Endothelial cell of umbilical vein (primary cell): ENCODE results near the gene SVEP1. TPM values are rescaled to one million over a fixed set of nuclear protein-coding genes. Genes with fewer than 3 reads are reported as not detected.

Experiments
- BruUV-seq: library from RNA; stranded (reverse); fragments of 400-500 nt; replicated peaks from 2 replicates; lab custom pipeline; 2021; lab: Mats Ljungman, UMichigan
- CTCF ChIA-PET: fragments of 300-600, 350-600 bp; sonication (Branson Sonifier 250); formaldehyde crosslinking; loops from one replicate; lab custom pipeline; 2021; ENCODE audit warnings: antibody characterized with exemption, inconsistent platforms; lab: Charles Lee
- POLR2A ChIA-PET: fragments of 300-600, 350-600 bp; sonication (Branson Sonifier 250); formaldehyde crosslinking; loops from one replicate; lab custom pipeline; 2021; ENCODE audit warnings: antibody characterized with exemption, inconsistent platforms; lab: Charles Lee
- DNase-seq: peaks from one replicate; pipeline ENCODE4 v3.0.0-alpha.2; 2011; ENCODE audit warnings: low read depth, low spot score
- FAIRE-seq: peaks from 2 replicates; lab custom pipeline; 2011; peaks lifted over from hg19 to GRCh38; lab: Jason Lieb, UNC
- H2AFZ ChIP-seq: 2 replicates; pipeline ENCODE4 v1.6.0; 2012; ENCODE audit warnings: low read depth, low read length, control low read depth, inconsistent platforms
- H3K27ac ChIP-seq: 2 replicates; pipeline ENCODE4 v1.5.1; 2011; ENCODE audit warnings: low read depth, mild to moderate bottlenecking, control low read depth, low read length, moderate library complexity; ENCODE audit not compliant: insufficient read depth
- H3K27me3 ChIP-seq, 2 experiments: 2 replicates each; pipeline versions ENCODE4 v1.6.0 to v1.6.1; 2011; ENCODE audit warnings: low read length in 2 of 2, mixed read lengths in 1 of 2; ENCODE audit not compliant: control insufficient read depth in 2 of 2, insufficient read depth in 2 of 2
- H3K36me3 ChIP-seq, 2 experiments: 2 replicates in 1 of 2; 3 replicates in 1 of 2; pipeline ENCODE4 v1.5.1; 2011; ENCODE audit warnings: low read length in 2 of 2, mild to moderate bottlenecking in 1 of 2, moderate library complexity in 1 of 2; ENCODE audit not compliant: control insufficient read depth in 2 of 2, insufficient read depth in 2 of 2; ENCODE audit errors: extremely low read depth in 1 of 2
- H3K4me1 ChIP-seq: 3 replicates; pipeline ENCODE4 v1.5.1; 2011; ENCODE audit warnings: mild to moderate bottlenecking, low read length; ENCODE audit not compliant: control insufficient read depth, insufficient read depth; ENCODE audit errors: extremely low read depth
- H3K4me2 ChIP-seq: 2 replicates; pipeline ENCODE4 v1.6.1; 2011; ENCODE audit warnings: low read length, control low read depth, mixed read lengths; ENCODE audit not compliant: insufficient read depth
- H3K4me3 ChIP-seq, 3 experiments: fragments of 200-600 bp in 1 of 3; sonication (generic), shearing (Covaris generic) in 1 of 3; replicated peaks in 1 of 3; 2 replicates each; pipeline ENCODE4 v1.5.1; 2011 to 2016; ENCODE audit warnings: control low read depth in 3 of 3, low read length in 3 of 3, mild to moderate bottlenecking in 2 of 3, inconsistent platforms in 1 of 3, low read depth in 1 of 3, moderate library complexity in 1 of 3; ENCODE audit not compliant: insufficient read depth in 1 of 3
- H3K79me2 ChIP-seq: 2 replicates; pipeline ENCODE4 v1.6.0; 2012; ENCODE audit warnings: low read length, inconsistent platforms; ENCODE audit not compliant: control insufficient read depth, insufficient read depth
- H3K9ac ChIP-seq: replicated peaks from 2 replicates; pipeline ENCODE3; 2011; ENCODE audit warnings: low read length, control low read depth; ENCODE audit not compliant: insufficient read depth; ENCODE audit errors: extremely low read depth
- H3K9me1 ChIP-seq: replicated peaks from 3 replicates; pipeline ENCODE4 v1.6.0; 2011; ENCODE audit warnings: mild to moderate bottlenecking, low read length; ENCODE audit not compliant: control insufficient read depth, insufficient read depth; ENCODE audit errors: extremely low read depth
- H3K9me3 ChIP-seq: replicated peaks from 2 replicates; pipeline ENCODE4 v1.5.1; 2012; ENCODE audit warnings: low read length, inconsistent platforms; ENCODE audit not compliant: control insufficient read depth, insufficient read depth
- H4K20me1 ChIP-seq: replicated peaks from 2 replicates; pipeline ENCODE3; 2011; ENCODE audit warnings: mild to moderate bottlenecking, low read length; ENCODE audit not compliant: control insufficient read depth, insufficient read depth; ENCODE audit errors: extremely low read depth
- EZH2 ChIP-seq: IDR thresholded peaks from 2 replicates; pipeline ENCODE4 v1.6.1; 2012; ENCODE audit warnings: borderline replicate concordance, low read depth, mild to moderate bottlenecking, moderate library complexity, low read length, inconsistent platforms; ENCODE audit not compliant: severe bottlenecking
- FOS ChIP-seq: IDR thresholded peaks from 2 replicates; pipeline ENCODE4 v1.6.1; 2011; ENCODE audit warnings: mild to moderate bottlenecking, low read length, moderate library complexity, borderline replicate concordance; ENCODE audit not compliant: insufficient read depth
- GATA2 ChIP-seq: IDR thresholded peaks from 2 replicates; pipeline ENCODE4 v1.7.0; 2011; ENCODE audit warnings: low read depth, mild to moderate bottlenecking, moderate library complexity, mixed read lengths, low read length; ENCODE audit not compliant: insufficient read length, insufficient read depth
- JUN ChIP-seq: IDR thresholded peaks from 2 replicates; pipeline ENCODE4 v1.6.1; 2011; ENCODE audit warnings: borderline replicate concordance, low read depth; ENCODE audit not compliant: insufficient read length, insufficient read depth
- MAX ChIP-seq: IDR thresholded peaks from 2 replicates; pipeline ENCODE4 v1.6.1; 2011; ENCODE audit not compliant: insufficient read depth, insufficient read length
- MYC ChIP-seq: IDR thresholded peaks from one replicate; pipeline ENCODE4 v1.6.1; 2011; ENCODE audit warnings: mild to moderate bottlenecking, low read depth, low read length
- POLR2A ChIP-seq: IDR thresholded peaks from 2 replicates; pipeline ENCODE4 v1.6.1; 2012; ENCODE audit warnings: low read depth, mild to moderate bottlenecking, control low read depth, low read length
- POLR2AphosphoS5 ChIP-seq: IDR thresholded peaks from 2 replicates; pipeline ENCODE4 v1.6.1; 2012; ENCODE audit warnings: low read depth, mild to moderate bottlenecking, control low read depth, low read length, moderate library complexity; ENCODE audit not compliant: insufficient read depth
- dilution Hi-C: fragments of 300-500 bp; cut with MboI; formaldehyde crosslinking; loops from one replicate; pipeline ENCODE4 v1.15.0; 2019; ENCODE audit warnings: low sequenced_read_pairs; ENCODE audit not compliant: extremely low pct_ligation_motif_present
- intact Hi-C: fragments of 100-400 bp; cut with micrococcal nuclease; formaldehyde crosslinking; loops from one replicate; pipeline ENCODE4 v1.10.0; 2022
- polyA plus RNA-seq, 4 experiments: library from polyadenylated mRNA; depleted of rRNA in 3 of 4; stranded (reverse) in 3 of 4; unstranded in 1 of 4; fragments of >200 nt; gene quantifications; 2 replicates each; pipeline versions ENCODE4 v1.2.1 to v1.2.3, GENCODE V29; 2011 to 2012; ENCODE audit warnings: missing spikeins in 1 of 4
- total RNA-seq: library from RNA; stranded (reverse); gene quantifications from 2 replicates; pipeline ENCODE4 v1.2.3, GENCODE V29; 2021
- TF ChIP-seq, protein P1 (sequence below), 2 donors: IDR thresholded peaks; 1 replicate in 1 of 2; 2 replicates in 1 of 2; pipeline ENCODE4 v1.5.1; 2011; ENCODE audit warnings: low read length in 2 of 2, mild to moderate bottlenecking in 2 of 2, moderate library complexity in 2 of 2, control low read depth in 1 of 2, inconsistent platforms in 1 of 2, low read depth in 1 of 2; ENCODE audit not compliant: insufficient read depth in 1 of 2; ENCODE audit errors: extremely low read depth in 1 of 2

Gene SVEP1
- total and polyA plus RNA-seq, 2 donors (not counting 3 experiments of a cell fraction or from before 2014, with no cell fraction given), result 0.04 to 0.29 TPM

- ChIA-PET POLR2A (no interaction called here), CTCF (interaction anchor here (1.0 kb wide), 1 partner anchor 11 kb away, joined by 3 read pairs; no protein-coding TSS in a partner anchor)
- FAIRE-seq (no peak), DNase-seq (no peak)
- no TSS peak for BruUV-seq
- no peaks in the 10 kb centered on the region for H3K79me2 ChIP-seq
- no peak for TF ChIP-seq MYC
- TF ChIP-seq, protein P1, sequence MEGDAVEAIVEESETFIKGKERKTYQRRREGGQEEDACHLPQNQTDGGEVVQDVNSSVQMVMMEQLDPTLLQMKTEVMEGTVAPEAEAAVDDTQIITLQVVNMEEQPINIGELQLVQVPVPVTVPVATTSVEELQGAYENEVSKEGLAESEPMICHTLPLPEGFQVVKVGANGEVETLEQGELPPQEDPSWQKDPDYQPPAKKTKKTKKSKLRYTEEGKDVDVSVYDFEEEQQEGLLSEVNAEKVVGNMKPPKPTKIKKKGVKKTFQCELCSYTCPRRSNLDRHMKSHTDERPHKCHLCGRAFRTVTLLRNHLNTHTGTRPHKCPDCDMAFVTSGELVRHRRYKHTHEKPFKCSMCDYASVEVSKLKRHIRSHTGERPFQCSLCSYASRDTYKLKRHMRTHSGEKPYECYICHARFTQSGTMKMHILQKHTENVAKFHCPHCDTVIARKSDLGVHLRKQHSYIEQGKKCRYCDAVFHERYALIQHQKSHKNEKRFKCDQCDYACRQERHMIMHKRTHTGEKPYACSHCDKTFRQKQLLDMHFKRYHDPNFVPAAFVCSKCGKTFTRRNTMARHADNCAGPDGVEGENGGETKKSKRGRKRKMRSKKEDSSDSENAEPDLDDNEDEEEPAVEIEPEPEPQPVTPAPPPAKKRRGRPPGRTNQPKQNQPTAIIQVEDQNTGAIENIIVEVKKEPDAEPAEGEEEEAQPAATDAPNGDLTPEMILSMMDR (IDR thresholded peaks at IDR 0.05; ENCODE audit: extremely low read depth in 1 of 2, insufficient read depth in 1 of 2, low read depth in 1 of 2, low read length in 2 of 2), result no peak
- no peak for TF ChIP-seq POLR2AphosphoS5
- no peak for TF ChIP-seq JUN
- TF ChIP-seq MAX, result no peak
- TF ChIP-seq FOS, result no peak
- no peak for TF ChIP-seq EZH2
- no peak for TF ChIP-seq GATA2
- TF ChIP-seq POLR2A, result no peak
- no peak overlapping the region for H3K9ac ChIP-seq
- no peaks in the 10 kb centered on the region for H3K36me3 ChIP-seq
- intact Hi-C loops (no loop called here), dilution Hi-C loops (no loop called here)
- peaks cover 2% of the 10 kb centered on the region in 2 experiments for H3K27me3 ChIP-seq
- no peak overlapping the region for H2AFZ ChIP-seq
- no peak overlapping the region for H3K27ac ChIP-seq
- no peaks in the 10 kb centered on the region for H3K9me1 ChIP-seq
- no peaks in the 10 kb centered on the region for H3K4me1 ChIP-seq
- no peak overlapping the region for H3K4me3 ChIP-seq
- H4K20me1 ChIP-seq, result no peaks in the 10 kb centered on the region
- H3K4me2 ChIP-seq, result no peak overlapping the region
- H3K9me3 ChIP-seq, result no peaks in the 10 kb centered on the region
Measured at GRCh38 chr9:110370315-110370714, 209.2 kb downstream of the SVEP1 start.
